IMR-90 (cell line): Measurements from ENCODE around the gene TJP3. TPM values are rescaled to one million over a fixed set of nuclear protein-coding genes. Genes with fewer than 3 reads are reported as not detected.

ENCODE experiments used
- polyA plus RNA-seq, 3 experiments: library from polyadenylated mRNA; depleted of rRNA; stranded (reverse); fragments of >200 nt; gene quantifications; 2 replicates each; pipeline ENCODE4 v1.2.3, GENCODE V29; 2012; ENCODE audit warnings: low replicate concordance in 1 of 3
- total RNA-seq: library from RNA; depleted of rRNA; stranded (reverse); fragments of >200 nt; gene quantifications from 2 replicates; pipeline ENCODE4 v1.2.3, GENCODE V29; 2012
- TF ChIP-seq, protein P1 (sequence below): fragments of 150-350 bp; IDR thresholded peaks from 2 replicates; pipeline ENCODE4 v1.6.1; 2017; ENCODE audit warnings: mild to moderate bottlenecking, antibody characterized with exemption, low read length, low read depth
- TF ChIP-seq, protein P2 (sequence below): fragments of 150-350 bp; IDR thresholded peaks from 2 replicates; pipeline ENCODE4 v1.6.1; 2016; ENCODE audit warnings: low read depth, mild to moderate bottlenecking, low read length, moderate library complexity, borderline replicate concordance

Gene TJP3
- total and polyA plus RNA-seq, 2 of the 4 experiments (the other 2 are of a cell fraction): not detected

DNA sequence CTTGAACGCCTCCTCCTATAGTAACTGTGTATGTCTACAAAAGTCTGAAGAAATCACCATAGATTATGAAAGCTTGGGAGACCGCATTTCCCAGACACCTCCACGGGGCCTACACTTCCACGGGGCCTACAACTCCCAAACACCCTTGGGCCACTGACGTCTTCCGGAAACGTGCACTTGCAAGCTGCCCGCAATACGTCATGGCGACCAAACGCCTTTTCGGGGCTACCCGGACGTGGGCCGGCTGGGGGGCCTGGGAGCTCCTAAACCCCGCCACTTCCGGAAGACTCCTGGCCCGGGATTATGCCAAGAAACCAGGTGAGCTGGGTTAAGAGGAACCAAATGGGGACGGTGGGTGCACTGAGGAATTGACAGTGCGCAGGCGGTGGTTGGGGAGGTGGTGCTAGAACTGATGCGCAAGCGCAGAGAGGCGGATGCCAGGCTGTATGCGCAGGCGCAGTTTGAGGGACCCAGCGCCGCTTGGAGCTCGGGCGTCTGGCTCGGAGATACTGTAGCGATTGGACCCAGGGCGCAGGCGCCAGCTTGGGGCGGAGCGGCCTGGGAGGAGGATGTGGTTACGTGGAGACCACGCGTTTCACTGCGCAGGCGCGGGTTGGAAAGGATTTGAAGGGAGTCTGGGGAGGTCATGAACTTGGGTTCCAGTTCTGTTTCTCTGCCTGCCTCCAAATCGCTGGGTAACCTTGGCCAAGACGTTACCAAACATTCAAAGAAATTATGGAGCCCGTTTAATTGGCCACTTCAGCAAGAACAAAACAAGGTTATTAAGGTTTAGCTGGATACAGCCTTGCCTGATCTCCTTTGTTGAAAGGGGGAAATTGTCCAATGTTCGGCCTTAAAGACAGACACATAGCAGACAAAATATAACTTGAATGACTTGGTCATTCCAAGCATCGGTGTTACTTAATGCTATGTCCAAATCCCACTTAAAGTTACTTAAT is 54.6 kb downstream of the TJP3 start, which contains the start of gene MRPL54 (continued):
- TF ChIP-seq, protein P1, sequence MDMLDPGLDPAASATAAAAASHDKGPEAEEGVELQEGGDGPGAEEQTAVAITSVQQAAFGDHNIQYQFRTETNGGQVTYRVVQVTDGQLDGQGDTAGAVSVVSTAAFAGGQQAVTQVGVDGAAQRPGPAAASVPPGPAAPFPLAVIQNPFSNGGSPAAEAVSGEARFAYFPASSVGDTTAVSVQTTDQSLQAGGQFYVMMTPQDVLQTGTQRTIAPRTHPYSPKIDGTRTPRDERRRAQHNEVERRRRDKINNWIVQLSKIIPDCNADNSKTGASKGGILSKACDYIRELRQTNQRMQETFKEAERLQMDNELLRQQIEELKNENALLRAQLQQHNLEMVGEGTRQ: 0 out of 2 replicates have a peak, but pooled peaks have one; percentile 9
- TF ChIP-seq, protein P2, sequence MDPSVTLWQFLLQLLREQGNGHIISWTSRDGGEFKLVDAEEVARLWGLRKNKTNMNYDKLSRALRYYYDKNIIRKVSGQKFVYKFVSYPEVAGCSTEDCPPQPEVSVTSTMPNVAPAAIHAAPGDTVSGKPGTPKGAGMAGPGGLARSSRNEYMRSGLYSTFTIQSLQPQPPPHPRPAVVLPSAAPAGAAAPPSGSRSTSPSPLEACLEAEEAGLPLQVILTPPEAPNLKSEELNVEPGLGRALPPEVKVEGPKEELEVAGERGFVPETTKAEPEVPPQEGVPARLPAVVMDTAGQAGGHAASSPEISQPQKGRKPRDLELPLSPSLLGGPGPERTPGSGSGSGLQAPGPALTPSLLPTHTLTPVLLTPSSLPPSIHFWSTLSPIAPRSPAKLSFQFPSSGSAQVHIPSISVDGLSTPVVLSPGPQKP: no peak
